GM19099 (cell line): Measurements from ENCODE around the gene PERM1.

Experiments
- POLR2A ChIP-seq: IDR thresholded peaks from 3 replicates; pipeline ENCODE4 v1.6.1; 2011; ENCODE audit warnings: low read depth; ENCODE audit not compliant: insufficient read length; ENCODE audit errors: extremely low read depth

PERM1 gene

DNA sequence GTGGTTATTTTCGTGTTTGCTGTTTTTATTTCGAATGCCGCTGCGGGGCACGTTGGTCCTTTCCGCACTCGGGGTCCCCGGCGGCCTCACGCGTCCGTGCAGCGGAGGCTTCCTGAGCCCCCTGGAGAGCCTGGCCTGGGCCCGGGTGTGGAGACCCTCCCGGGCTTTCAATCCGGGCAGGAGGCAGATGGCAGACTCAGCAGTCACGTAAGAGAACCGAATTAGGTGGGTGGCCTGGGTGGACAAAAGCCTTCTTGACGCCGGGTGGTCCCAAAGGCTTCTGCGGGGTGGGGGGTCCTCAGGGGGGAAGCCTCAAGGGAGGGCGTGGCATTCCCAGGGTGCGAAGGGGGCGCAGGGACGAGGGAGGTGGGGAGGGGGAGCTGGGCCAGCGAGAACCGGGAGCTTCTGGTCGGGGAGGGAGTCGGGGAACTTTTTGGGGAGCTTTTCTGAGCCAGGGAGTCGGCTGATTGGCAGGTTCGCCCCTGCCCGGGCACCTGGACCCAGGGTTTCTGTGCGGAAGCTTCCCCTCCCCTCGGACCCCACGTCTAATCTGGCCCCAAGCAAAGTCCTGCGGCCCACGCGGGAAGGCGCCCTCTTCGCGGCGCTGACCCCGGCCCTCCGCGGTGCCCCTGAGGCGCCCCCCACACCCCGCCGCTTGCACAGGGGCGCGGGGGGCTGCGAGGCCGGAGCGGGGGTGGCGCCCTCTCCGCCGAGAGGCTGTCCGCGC lies 19.3 kb upstream of the PERM1 start:
- TF ChIP-seq POLR2A: no peak

DNA sequence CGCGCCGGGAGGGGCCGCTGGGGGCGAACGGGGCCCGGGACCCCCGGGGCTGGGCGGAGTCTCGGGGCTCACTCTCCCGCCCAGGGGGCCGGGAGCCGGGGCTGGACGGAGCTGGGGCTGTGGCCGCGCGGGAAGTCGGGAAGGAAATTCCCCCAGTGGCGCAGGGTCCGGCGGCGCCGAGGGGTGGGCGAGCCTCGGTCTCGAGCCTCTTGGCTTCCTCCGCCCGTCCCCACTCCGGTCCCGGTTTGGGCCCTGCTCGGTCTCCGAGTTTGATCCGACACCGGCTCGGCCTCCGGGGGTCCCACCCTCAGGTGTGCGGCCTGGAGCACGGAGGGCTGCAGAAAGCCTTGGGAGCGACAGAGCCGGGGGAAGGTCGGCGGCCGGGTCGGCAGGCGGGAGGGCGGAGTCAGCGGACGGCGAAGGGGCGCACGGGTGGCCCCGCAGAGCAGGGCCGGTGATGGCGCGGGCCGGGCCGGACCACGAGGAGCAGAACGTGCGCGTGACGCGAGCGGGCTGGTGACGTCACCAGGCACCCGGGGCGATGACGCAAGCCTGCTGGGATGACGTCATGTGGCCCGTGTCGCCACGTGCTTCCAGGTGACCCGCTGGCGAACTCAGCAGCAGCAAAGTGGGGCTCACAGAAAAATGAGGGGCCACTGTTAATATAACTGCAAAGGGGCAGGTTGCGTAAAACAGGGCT lies 18.6 kb upstream of the PERM1 start:
- TF ChIP-seq POLR2A: no peak

DNA sequence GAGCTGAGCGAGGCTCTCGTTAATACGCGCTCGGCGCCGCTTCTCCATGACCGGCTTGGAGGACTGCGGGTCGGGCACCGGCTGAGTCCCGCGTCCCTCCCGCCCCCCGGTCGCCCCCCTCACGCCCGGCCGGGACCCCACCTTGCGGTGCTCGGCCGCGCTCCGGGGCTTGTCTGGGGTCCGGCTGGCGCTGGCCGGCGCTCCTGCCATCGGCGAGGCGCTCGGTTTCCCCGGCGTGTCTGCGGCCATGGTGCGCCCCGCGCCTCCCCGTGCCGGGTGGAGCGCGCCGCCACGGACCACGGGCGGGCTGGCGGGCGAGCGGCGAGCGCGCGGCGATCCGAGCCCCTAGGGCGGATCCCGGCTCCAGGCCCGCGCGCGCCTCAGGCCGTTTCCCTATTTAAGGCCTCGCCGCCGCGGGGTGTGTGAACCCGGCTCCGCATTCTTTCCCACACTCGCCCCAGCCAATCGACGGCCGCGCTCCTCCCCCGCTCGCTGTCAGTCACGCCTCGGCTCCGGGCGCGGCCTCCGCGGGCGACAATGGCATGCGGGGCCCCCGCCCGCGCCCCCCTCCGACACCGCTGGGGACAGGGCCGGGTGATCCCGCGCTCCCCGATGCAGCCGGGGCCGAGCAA lies 17.9 kb upstream of the PERM1 start, which contains the start of gene HES4:
Gene HES4 (minus strand): TSS at position 373 of the 632 bp plus-strand sequence. CDS start 124 bp downstream, at position 249.
- peak; percentile 57 for TF ChIP-seq POLR2A

DNA sequence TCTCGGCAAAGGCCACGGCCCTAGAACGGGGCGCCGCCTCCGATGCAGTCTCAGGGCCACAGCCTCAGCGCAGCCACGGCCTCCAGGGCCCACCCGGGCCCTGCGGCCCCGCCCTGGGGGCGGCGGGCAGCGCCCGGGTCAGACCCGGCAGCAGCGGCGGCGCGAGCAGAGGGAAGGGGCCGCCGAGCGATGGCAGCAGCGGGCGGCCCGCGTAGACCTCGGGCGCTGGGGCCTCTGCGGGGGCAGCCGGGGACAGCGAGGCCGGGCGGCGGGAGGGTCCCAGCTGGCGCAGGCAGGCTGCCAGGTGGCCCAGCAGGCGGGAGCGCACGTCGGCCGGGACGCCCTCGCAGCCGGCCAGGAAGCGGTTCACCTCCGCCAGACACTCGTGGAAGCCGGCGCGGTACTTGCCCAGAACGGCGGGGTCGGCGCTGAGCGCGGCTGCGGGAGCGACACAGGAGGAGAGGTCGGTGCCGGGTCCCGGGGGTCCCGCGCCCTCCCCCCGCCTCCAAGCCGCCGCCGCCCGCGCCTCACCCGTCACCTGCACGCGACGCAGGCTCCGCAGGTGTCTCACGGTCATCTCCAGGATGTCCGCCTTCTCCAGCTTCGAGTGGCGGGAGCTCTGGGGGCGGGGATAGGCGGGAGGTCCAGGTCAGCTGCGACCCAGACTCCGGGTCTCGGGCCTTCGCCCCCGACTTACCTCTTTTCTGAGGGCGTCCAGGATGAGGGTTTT lies 17.3 kb upstream of the PERM1 start:
- no peak for TF ChIP-seq POLR2A

DNA sequence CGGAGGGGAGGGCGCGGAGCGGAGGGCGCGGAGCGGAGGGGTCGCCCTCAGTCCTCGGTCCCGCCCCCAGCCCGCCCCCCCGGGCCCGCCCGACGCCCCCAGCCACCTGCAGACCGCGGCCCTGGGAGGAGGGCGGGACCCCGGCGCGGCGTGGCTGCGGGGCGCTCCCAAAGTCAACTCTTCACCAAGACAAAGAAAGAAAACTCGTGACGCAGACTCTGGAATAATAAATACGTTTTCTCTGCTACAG lies 16.8 kb upstream of the PERM1 start:
- no peak for TF ChIP-seq POLR2A

DNA sequence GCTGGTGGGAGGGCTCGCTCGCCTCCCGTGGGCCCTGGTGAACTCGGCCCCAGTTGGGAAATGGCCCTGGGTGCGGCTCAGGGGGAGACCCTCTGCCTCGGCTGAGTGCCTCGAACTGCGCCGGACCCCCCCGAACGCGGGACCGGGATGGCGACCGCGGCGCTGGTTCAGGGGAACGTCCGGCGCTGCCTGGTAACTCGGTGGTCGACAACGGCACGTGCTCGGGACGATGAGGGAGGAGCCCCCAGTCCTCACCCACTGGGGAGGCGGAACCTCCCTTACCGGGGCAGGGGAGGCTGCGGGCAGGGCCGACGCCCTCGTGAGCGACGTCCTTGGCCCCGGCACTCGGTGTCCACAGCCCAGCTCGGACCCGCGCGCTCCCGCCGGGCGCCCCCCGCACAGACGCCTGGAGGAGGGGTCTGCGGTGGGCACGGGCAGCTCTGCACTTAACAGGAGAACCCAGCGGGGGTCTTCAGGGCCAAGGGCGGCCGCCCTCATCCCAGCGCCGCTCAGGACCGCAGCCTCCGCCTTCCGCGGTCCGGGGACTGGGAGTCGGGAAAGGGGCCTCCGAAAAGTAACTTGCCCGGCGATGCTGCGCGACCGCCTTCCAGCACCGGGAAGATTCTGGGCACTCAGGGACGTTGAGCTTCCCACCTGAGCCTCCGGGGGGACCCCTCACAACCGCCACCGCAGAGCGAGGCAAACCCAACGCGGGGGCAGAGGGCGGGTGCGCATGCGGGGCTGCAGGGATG lies 16.3 kb upstream of the PERM1 start:
- no peak for TF ChIP-seq POLR2A

DNA sequence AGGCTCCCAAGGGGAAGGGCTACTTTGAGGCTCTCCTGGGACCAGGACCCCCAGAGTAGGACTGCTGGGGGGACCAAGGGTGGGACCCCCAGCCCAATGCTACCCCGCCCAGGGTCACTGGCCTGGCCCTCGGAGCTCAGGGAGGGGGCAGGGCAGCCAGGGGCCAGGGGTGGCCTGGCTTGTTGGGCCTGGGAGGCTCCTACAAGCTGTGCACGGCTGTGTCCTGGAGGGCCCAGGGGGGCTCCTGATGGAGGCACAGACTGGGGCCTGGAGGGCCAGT lies 15.8 kb upstream of the PERM1 start:
- no peak for TF ChIP-seq POLR2A

DNA sequence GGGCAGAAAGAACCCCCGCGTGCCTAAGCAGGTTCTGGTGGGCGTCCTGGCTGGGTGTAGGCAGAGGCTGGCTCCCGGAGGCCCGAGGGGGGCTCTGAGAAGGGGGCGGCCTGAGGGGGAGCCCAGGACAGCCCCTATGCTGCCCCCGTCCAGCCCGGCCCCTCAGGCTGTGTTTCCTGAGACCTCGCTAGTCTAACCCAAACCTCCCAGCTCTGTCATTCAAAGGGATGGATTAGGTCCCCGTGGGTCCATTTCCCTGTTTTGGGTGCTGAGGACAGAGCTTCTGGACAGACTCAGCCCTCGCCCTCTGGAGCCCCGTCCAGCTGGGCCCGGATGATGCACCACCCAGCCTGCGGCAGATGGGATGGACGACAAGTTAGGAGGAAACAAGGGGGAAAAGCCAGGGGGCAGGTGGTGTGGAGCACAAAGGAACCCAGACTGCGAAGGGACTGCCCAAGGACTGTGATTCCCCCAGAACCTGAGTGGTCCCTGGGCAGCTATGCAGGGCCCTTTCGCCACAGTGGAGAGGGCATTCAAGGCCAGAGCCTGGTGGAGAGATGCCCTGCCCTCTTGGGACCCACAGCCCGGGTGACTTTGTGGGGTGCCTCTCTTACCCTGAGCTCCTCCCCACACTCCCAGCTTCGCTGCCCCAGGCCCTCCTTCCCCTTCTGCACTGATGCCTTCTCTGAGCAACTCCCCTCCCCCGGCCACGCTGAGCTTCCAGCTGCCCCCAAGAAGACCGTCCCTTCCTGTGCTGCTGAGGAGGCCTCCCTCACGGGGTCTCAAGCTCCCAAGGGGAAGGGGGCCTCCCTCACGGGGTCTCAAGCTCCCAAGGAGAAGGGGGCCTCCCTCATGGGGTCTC lies 15.2 kb upstream of the PERM1 start:
- no peak for TF ChIP-seq POLR2A

DNA sequence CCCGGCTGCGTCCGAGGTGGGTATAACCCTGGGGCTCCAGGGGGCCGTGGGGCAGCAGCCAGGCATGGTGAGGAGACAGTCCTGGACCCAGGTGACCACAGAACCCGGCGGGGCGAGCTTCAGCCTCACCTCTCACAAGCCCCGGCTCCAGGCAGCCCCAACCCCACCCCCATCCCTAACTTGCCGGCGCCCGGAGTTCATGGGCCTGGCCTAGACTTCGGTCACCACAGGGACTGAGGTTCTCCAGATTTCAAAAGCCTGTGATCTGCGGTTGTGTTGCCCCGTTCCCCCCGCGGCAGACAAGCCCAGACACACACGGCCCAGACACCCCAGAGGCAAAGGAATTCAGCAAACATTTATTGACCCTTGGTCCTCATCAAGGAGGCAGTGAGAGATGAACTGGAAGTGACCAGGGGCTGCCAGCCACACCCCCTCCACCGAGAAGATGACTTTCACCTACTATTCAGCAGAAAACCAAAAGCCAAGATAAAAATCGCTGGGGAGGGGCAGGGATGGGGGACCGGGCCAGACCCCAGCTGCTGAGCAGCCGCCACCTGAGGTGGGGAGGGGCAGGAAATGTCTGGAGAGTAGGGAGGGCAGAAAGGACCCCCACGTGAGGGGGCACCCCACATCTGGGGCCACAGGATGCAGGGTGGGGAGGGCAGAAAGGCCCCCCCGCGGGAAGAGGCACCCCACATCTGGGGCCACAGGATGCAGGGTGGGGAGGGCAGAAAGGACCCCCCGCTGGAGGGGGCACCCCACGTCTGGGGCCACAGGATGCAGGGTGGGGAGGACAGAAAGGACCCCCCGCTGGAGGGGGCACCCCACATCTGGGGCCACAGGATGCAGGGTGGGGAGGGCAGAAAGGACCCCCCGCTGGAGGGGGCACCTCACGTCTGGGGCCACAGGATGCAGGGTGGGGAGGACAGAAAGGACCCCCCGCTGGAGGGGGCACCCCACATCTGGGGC lies 14.1 kb upstream of the PERM1 start:
- TF ChIP-seq POLR2A: no peak

DNA sequence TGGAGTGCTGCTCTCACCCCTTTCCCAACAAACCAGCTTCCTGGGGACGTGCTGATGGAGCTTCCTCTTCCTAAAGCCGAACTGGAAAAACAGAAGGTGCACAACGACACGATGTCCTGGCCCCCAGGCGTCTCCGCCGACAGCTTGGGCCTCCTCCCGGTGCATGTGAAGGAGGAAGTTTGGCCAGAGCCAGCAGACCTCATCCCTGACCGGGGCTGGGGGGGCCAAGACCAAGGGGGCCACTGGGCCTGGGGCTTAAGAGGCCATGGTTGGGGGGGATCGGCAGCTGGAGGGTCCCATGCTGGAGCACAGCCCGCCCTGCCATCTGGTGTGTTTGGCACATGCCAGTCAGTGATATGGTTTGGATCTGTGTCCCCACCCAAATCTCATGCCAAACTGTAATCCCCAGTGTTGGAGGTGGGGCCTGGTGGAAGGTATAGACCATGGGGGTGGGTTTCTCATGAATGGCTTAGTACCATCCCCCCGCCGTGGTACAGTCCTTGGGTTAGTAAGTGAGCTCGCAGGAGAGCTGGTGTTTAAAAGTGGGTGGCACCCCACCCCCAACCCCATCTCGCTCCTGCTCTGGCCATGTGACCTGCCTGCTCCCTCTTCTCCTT lies 11.6 kb upstream of the PERM1 start:
- TF ChIP-seq POLR2A: no peak

DNA sequence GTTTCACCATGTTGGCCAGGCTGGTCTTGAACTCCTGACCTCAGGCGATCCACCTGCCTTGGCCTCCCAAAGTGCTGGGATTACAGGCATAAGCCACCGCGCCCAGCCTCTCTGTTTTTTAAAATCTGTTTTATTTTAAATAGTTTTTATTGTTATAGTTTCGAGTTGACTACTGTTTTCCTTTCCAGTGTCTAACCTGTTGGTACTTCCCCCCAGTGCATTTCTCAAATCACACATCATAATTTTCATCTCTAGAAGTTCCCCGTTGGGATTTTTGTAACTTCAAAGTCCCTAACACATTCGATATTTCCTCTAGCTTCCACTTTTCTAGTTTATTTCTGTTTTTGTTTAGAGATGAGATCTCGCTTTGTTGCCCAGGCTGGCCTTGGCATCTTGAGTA lies 10.5 kb upstream of the PERM1 start:
- no peak for TF ChIP-seq POLR2A

DNA sequence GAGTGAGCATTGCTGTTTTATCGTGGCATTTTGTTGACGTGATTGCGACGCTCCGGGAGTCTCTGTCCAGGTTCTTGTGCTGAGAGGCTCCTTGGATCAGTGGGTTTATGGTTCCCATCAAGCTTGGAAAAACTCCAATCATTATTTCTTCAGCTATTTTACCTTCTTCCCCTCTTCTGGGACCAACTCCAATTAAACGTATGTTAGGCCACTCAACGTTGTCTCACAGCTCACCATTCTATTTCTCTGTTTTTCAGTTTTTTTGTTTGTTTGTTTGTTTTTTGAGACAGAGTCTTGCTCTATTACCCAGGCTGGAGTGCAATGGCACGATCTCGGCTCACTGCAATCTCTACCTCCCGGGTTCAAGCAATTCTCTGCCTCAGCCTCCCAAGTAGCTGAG lies 10.0 kb upstream of the PERM1 start:
- no peak for TF ChIP-seq POLR2A

DNA sequence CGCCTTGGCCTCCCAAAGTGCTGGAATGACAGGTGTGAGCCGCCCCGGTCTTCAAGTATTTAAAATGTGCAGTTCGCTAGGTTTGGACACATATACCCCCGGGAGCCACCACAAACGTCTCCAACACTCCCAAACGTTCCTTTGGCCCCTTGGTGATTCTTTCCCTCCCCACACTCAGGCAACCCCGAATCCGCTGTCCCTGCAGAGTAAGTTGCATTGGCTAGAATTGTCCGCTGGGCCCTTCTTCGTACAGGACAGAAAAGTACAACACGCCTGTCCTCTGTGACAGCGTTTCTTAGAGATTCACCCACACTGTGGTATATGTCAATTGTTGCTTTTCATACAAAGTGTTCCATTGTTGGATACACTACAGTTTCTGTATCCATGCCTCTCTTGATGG lies 3.2 kb upstream of the PERM1 start:
- no peak for TF ChIP-seq POLR2A

DNA sequence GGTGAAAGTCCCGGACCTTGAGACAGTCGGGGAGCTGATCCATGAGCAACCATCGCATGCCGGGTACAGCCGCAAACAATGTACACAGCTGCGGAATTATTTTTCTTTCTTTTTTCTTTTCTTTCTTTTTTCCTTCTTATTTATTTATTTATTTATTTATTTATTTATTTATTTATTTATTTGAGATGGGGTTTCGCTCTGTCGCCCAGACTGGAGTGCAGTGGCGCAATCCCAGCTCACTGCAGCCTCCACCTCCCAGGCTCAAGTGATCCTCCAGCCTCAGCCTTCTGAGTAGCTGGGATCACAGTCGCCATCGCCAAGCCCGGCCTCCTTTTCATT lies 2.6 kb upstream of the PERM1 start:
- TF ChIP-seq POLR2A: no peak
